Measurements from ENCODE around the gene ITPR2.

ITPR2 gene

GRCh38 chr12:26331960-26332359, 501.0 kb downstream of the ITPR2 start:
- POLR2A ChIA-PET = no interaction called here
- CTCF ChIA-PET = no interaction called here
- TF ChIP-seq PKNOX1 (IDR thresholded peaks at IDR 0.05) (no peak), ELF4 (IDR thresholded peaks at IDR 0.05) (no peak), FOXM1 (IDR thresholded peaks at IDR 0.05; ENCODE audit: borderline replicate concordance) (no peak), NFRKB (IDR thresholded peaks at IDR 0.05) (no peak), L3MBTL2 (conservative IDR thresholded peaks at IDR 0.05) (no peak), FOXK2 (IDR thresholded peaks at IDR 0.05) (no peak), ZNF384 (IDR thresholded peaks at IDR 0.05) (no peak), TARDBP (IDR thresholded peaks at IDR 0.05) (no peak), FOXA1 (IDR thresholded peaks at IDR 0.05) (no peak), CTBP1 (IDR thresholded peaks at IDR 0.05; ENCODE audit: borderline replicate concordance) (no peak), LEF1 (IDR thresholded peaks at IDR 0.05; ENCODE audit: borderline replicate concordance) (no peak), HDGF (IDR thresholded peaks at IDR 0.05; ENCODE audit: borderline replicate concordance) (no peak), SUZ12 (IDR thresholded peaks at IDR 0.05) (no peak), ARNT (IDR thresholded peaks at IDR 0.05) (no peak), BHLHE40 (IDR thresholded peaks at IDR 0.05; ENCODE audit: borderline replicate concordance) (no peak), SP1 (IDR thresholded peaks at IDR 0.05) (no peak)

GRCh38 chr12:26331136-26331535, 501.9 kb downstream of the ITPR2 start:
- TF ChIP-seq LEF1 (IDR thresholded peaks at IDR 0.05; ENCODE audit: borderline replicate concordance) (no peak), SUZ12 (IDR thresholded peaks at IDR 0.05) (no peak)
- CTCF ChIA-PET = no interaction called here
- POLR2A ChIA-PET = no interaction called here
- no peak for DNase-seq (ENCODE audit: extremely low spot score)

More at GRCh38 chr12:26331960-26332359, 501.0 kb downstream of the ITPR2 start:
- DNase-seq (ENCODE audit: extremely low spot score) = no peak

GRCh38 chr12:26327975-26328644, 504.9 kb downstream of the ITPR2 start:
- TF ChIP-seq HDGF (IDR thresholded peaks at IDR 0.05; ENCODE audit: borderline replicate concordance) = no peak
- no peak for DNase-seq (ENCODE audit: extremely low spot score)
- ChIA-PET POLR2A (no interaction called here), CTCF (no interaction called here)

- CTCF ChIA-PET = interaction anchor here (0.7 kb wide), 1 partner anchor 44 kb away, joined by 3 read pairs; no protein-coding TSS in a partner anchor
- POLR2A ChIA-PET = no interaction called here
- TF ChIP-seq FOXK2 (IDR thresholded peaks at IDR 0.05) = no peak
- TF ChIP-seq TARDBP (IDR thresholded peaks at IDR 0.05) = no peak
- no peak for TF ChIP-seq BHLHE40 (IDR thresholded peaks at IDR 0.05; ENCODE audit: borderline replicate concordance)
- no peak for TF ChIP-seq FOXM1 (IDR thresholded peaks at IDR 0.05; ENCODE audit: borderline replicate concordance)
- no peak for TF ChIP-seq ARNT (IDR thresholded peaks at IDR 0.05)
- TF ChIP-seq ELF4 (IDR thresholded peaks at IDR 0.05) = no peak
- TF ChIP-seq FOXA1 (IDR thresholded peaks at IDR 0.05) = no peak
- no peak for TF ChIP-seq NFRKB (IDR thresholded peaks at IDR 0.05)
- TF ChIP-seq L3MBTL2 (conservative IDR thresholded peaks at IDR 0.05) = no peak
- no peak for TF ChIP-seq SUZ12 (IDR thresholded peaks at IDR 0.05)
- no peak for TF ChIP-seq PKNOX1 (IDR thresholded peaks at IDR 0.05)
- TF ChIP-seq CTBP1 (IDR thresholded peaks at IDR 0.05; ENCODE audit: borderline replicate concordance) = no peak
- no peak for TF ChIP-seq HDGF (IDR thresholded peaks at IDR 0.05; ENCODE audit: borderline replicate concordance)
- TF ChIP-seq LEF1 (IDR thresholded peaks at IDR 0.05; ENCODE audit: borderline replicate concordance) = no peak
- TF ChIP-seq SP1 (IDR thresholded peaks at IDR 0.05) = no peak
- no peak for TF ChIP-seq ZNF384 (IDR thresholded peaks at IDR 0.05)
These were observed 509.3 kb downstream of the ITPR2 start for GRCh38 chr12:26323673-26324072.

GRCh38 chr12:26319511-26319910, 513.5 kb downstream of the ITPR2 start:
- no peak for DNase-seq (ENCODE audit: extremely low spot score)

More at GRCh38 chr12:26323673-26324072, 509.3 kb downstream of the ITPR2 start:
- DNase-seq (ENCODE audit: extremely low spot score) = no peak

More at GRCh38 chr12:26319511-26319910, 513.5 kb downstream of the ITPR2 start:
- POLR2A ChIA-PET = no interaction called here
- CTCF ChIA-PET = no interaction called here
- TF ChIP-seq LEF1 (IDR thresholded peaks at IDR 0.05; ENCODE audit: borderline replicate concordance) (no peak), ZNF384 (IDR thresholded peaks at IDR 0.05) (no peak), BHLHE40 (IDR thresholded peaks at IDR 0.05; ENCODE audit: borderline replicate concordance) (no peak), SP1 (IDR thresholded peaks at IDR 0.05) (no peak), FOXA1 (IDR thresholded peaks at IDR 0.05) (no peak), HDGF (IDR thresholded peaks at IDR 0.05; ENCODE audit: borderline replicate concordance) (no peak), TARDBP (IDR thresholded peaks at IDR 0.05) (no peak), SUZ12 (IDR thresholded peaks at IDR 0.05) (no peak), CTBP1 (IDR thresholded peaks at IDR 0.05; ENCODE audit: borderline replicate concordance) (no peak), L3MBTL2 (conservative IDR thresholded peaks at IDR 0.05) (no peak), FOXK2 (IDR thresholded peaks at IDR 0.05) (no peak), NFRKB (IDR thresholded peaks at IDR 0.05) (no peak), PKNOX1 (IDR thresholded peaks at IDR 0.05) (no peak), ELF4 (IDR thresholded peaks at IDR 0.05) (no peak), FOXM1 (IDR thresholded peaks at IDR 0.05; ENCODE audit: borderline replicate concordance) (no peak), ARNT (IDR thresholded peaks at IDR 0.05) (no peak)
